Central memory CD8-positive, alpha-beta T cell (primary cell): ENCODE results near the gene BRWD1.
"Not testable (repeated sequence)": the region's sequence is repeated elsewhere in the genome, so short reads cannot be mapped to it uniquely, and the experiment has no call there.

Source experiments
- ATAC-seq: fragments of 150-1000 bp; cut with Tn5 transposase; replicated peaks from 2 replicates; pipeline ENCODE4 v1.10.0; 2022; ENCODE audit warnings: mild to moderate bottlenecking, moderate FRiP score, moderate number of reproducible peaks; ENCODE audit not compliant: poor library complexity, severe bottlenecking; ENCODE audit errors: extremely low read depth
- DNase-seq, 2 donors: peaks; one replicate each; pipeline ENCODE4 v3.0.0; 2021; ENCODE audit warnings: low spot score in 2 of 2
- H3K27ac Mint-ChIP-seq: one replicate; pipeline ENCODE4 v1.8.0; 2022; ENCODE audit warnings: low read depth, mild to moderate bottlenecking, moderate library complexity, mixed read lengths
- H3K27me3 Mint-ChIP-seq: one replicate; pipeline ENCODE4 v1.8.0; 2022; ENCODE audit warnings: mixed read lengths
- H3K36me3 Mint-ChIP-seq: one replicate; pipeline ENCODE4 v1.8.0; 2022; ENCODE audit warnings: mild to moderate bottlenecking, moderate library complexity, mixed read lengths; ENCODE audit not compliant: insufficient read depth
- H3K4me1 Mint-ChIP-seq: one replicate; pipeline ENCODE4 v1.8.0; 2022; ENCODE audit warnings: mixed read lengths
- H3K4me3 Mint-ChIP-seq: one replicate; pipeline ENCODE4 v1.8.0; 2022; ENCODE audit warnings: mild to moderate bottlenecking, moderate library complexity, mixed read lengths
- H3K9me3 Mint-ChIP-seq: one replicate; pipeline ENCODE4 v1.8.0; 2022; ENCODE audit warnings: mixed read lengths

Gene BRWD1

GRCh38 chr21:39142972-39143371 is 170.5 kb downstream of the BRWD1 start:
- no peaks in the 10 kb centered on the region for H3K36me3 Mint-ChIP-seq
- H3K9me3 Mint-ChIP-seq = no peaks in the 10 kb centered on the region
- H3K27ac Mint-ChIP-seq = no peak overlapping the region
- ATAC-seq (no peak), DNase-seq (no peak)
- no peaks in the 10 kb centered on the region for H3K4me1 Mint-ChIP-seq
- H3K27me3 Mint-ChIP-seq = no peaks in the 10 kb centered on the region
- H3K4me3 Mint-ChIP-seq = no peak overlapping the region

- ATAC-seq (no peak), DNase-seq (no peak)
- Mint-ChIP-seq H3K4me1 (no peaks in the 10 kb centered on the region), H3K36me3 (no peaks in the 10 kb centered on the region), H3K27ac (no peak overlapping the region), H3K4me3 (no peak overlapping the region), H3K27me3 (no peaks in the 10 kb centered on the region), H3K9me3 (no peaks in the 10 kb centered on the region)
Observed at GRCh38 chr21:39141502-39141901, 171.9 kb downstream of the BRWD1 start.

- no peaks in the 10 kb centered on the region for H3K9me3 Mint-ChIP-seq
- no peaks in the 10 kb centered on the region for H3K36me3 Mint-ChIP-seq
- no peak for ATAC-seq
- no peaks in the 10 kb centered on the region for H3K4me1 Mint-ChIP-seq
- no peak for DNase-seq
- no peak overlapping the region for H3K27ac Mint-ChIP-seq
- H3K4me3 Mint-ChIP-seq = no peak overlapping the region
- H3K27me3 Mint-ChIP-seq = no peaks in the 10 kb centered on the region
Observed at GRCh38 chr21:39137248-39138178, 175.9 kb downstream of the BRWD1 start.

GRCh38 chr21:39136711-39137110 is 176.7 kb downstream of the BRWD1 start:
- H3K27ac Mint-ChIP-seq = no peak overlapping the region

GRCh38 chr21:39136138-39136537 is 177.3 kb downstream of the BRWD1 start:
- H3K4me3 Mint-ChIP-seq, H3K36me3 Mint-ChIP-seq, H3K4me1 Mint-ChIP-seq, ATAC-seq, DNase-seq, H3K27me3 Mint-ChIP-seq, H3K27ac Mint-ChIP-seq, H3K9me3 Mint-ChIP-seq: not testable (repeated sequence)

More at GRCh38 chr21:39136711-39137110, 176.7 kb downstream of the BRWD1 start:
- no peaks in the 10 kb centered on the region for H3K9me3 Mint-ChIP-seq
- no peaks in the 10 kb centered on the region for H3K36me3 Mint-ChIP-seq
- no peak for ATAC-seq
- no peak for DNase-seq
- H3K27me3 Mint-ChIP-seq = no peaks in the 10 kb centered on the region
- no peak overlapping the region for H3K4me3 Mint-ChIP-seq
- no peaks in the 10 kb centered on the region for H3K4me1 Mint-ChIP-seq

- Mint-ChIP-seq H3K4me1 (no peaks in the 10 kb centered on the region), H3K27ac (no peak overlapping the region), H3K27me3 (no peaks in the 10 kb centered on the region), H3K36me3 (no peaks in the 10 kb centered on the region), H3K9me3 (no peaks in the 10 kb centered on the region), H3K4me3 (no peak overlapping the region)
- no peak for DNase-seq
- no peak for ATAC-seq
Observed at GRCh38 chr21:39134288-39134810, 179.1 kb downstream of the BRWD1 start.
